ENCODE data around the gene SDHB.

GRCh38 chr1:17045634-17046333, 8.0 kb downstream of the SDHB start:
- peak; percentile 54 to 82 (median 67) for TF ChIP-seq CTCF (IDR thresholded peaks at IDR 0.05 in 4 of 5, conservative IDR thresholded peaks at IDR 0.05 in 1 of 5)
- TF ChIP-seq POLR2A (IDR thresholded peaks at IDR 0.05): no peak

All from gastrocnemius medialis (tissue), 4 donors.